Natural killer cell treated with Interleukin-12 subunit alpha and Interleukin-12 subunit beta and Interleukin-15 and Interleukin-18, amount 100 ng/mL, for 72 hours (primary cell): ENCODE results near the gene C21orf58. TPM values are rescaled to one million over a fixed set of nuclear protein-coding genes. Genes with fewer than 3 reads are reported as not detected.

ENCODE experiments used
- ATAC-seq, 2 donors: fragments of 150-1000 bp; cut with Tn5 transposase in 1 of 2; sonication (Bioruptor Pico), chemical (Tn5 transposase) in 1 of 2; 2 replicates each; pipeline ENCODE4 v1.10.0; 2021
- DNase-seq: peaks from one replicate; pipeline ENCODE4 v3.0.0; 2022; ENCODE audit warnings: low spot score
- H3K27ac Mint-ChIP-seq, 2 donors: 1 replicate in 1 of 2; 2 replicates in 1 of 2; pipeline ENCODE4 v1.8.0; 2022; ENCODE audit warnings: mixed read lengths in 2 of 2, mild to moderate bottlenecking in 1 of 2, moderate library complexity in 1 of 2
- H3K27me3 Mint-ChIP-seq, 2 donors: 1 replicate in 1 of 2; 2 replicates in 1 of 2; pipeline ENCODE4 v1.8.0; 2022; ENCODE audit warnings: mixed read lengths in 2 of 2
- H3K36me3 Mint-ChIP-seq: one replicate; pipeline ENCODE4 v1.8.0; 2022; ENCODE audit warnings: mixed read lengths
- H3K4me1 Mint-ChIP-seq, 2 donors: 1 replicate in 1 of 2; 2 replicates in 1 of 2; pipeline ENCODE4 v1.8.0; 2022; ENCODE audit warnings: low read depth in 2 of 2, mixed read lengths in 2 of 2, mild to moderate bottlenecking in 1 of 2
- H3K4me3 Mint-ChIP-seq: one replicate; pipeline ENCODE4 v1.8.0; 2022; ENCODE audit warnings: mixed read lengths
- H3K9me3 Mint-ChIP-seq: 2 replicates; pipeline ENCODE4 v1.8.0; 2022; ENCODE audit warnings: mixed read lengths
- total RNA-seq, 2 donors: library from RNA; stranded (reverse); gene quantifications; one replicate each; pipeline ENCODE4 v1.2.3, GENCODE V29; 2022

C21orf58 gene
- total RNA-seq, 2 donors from 2014 or later: 12.3 to 49.3 TPM

DNA sequence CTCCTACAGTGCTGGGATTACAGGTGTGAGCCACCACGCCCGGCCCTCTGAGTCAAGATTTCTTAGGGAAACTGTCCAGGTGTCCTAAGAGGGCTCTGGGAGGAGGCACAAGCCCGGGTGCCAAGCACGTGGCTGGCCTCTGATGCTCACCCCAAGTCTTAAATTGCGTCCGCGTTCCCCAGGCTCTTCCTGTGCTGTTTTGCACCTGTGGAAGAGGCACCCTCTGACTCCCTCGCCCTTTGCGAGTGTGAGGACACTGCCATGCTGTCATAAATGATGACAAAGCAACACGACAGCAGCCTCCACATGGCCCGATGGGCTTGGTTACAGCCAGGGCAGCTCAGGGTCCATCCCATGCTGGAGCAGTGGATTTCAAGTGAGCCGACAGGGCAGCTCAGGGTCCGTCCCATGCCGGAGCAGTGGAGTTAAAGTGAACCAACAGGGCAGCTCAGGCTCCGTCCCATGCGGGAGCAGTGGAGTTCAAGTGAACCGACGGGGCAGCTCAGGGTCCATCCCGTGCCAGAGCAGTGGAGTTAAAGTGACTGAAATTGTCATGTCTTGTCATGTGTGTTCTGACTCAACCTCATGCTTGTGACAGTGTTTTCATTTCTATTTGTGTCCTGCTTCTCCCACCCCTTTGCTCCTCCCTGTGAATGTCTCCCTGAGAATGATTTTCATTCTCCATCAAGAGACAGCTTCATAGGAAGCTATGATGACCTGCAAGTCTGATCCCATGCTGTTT, 34.2 kb upstream of the C21orf58 start:
- H3K27me3 Mint-ChIP-seq: no peaks in the 10 kb centered on the region
- no peaks in the 10 kb centered on the region for H3K36me3 Mint-ChIP-seq
- ATAC-seq (no peak), DNase-seq (no peak)
- H3K27ac Mint-ChIP-seq: no peak overlapping the region
- H3K4me3 Mint-ChIP-seq: no peak overlapping the region
- H3K9me3 Mint-ChIP-seq: no peaks in the 10 kb centered on the region
- peaks cover 0 to 6% of the 10 kb centered on the region in 2 donors for H3K4me1 Mint-ChIP-seq

DNA sequence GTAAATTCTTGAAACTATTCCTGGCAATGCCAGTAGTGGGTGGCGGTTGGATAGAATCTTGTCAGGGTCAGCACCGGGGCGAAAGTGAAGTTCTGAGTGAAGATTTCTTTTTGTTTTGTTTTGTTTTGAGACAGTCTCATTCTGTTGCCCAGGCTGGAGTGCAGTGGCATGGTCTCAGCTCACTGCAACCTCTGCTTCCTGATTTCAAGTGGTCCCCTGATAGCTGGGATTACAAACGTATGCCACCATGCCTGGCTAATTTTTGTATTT, 33.6 kb upstream of the C21orf58 start:
- H3K9me3 Mint-ChIP-seq: no peaks in the 10 kb centered on the region
- no peaks in the 10 kb centered on the region for H3K27me3 Mint-ChIP-seq
- no peak for DNase-seq
- no peak for ATAC-seq
- no peaks in the 10 kb centered on the region for H3K36me3 Mint-ChIP-seq
- H3K4me1 Mint-ChIP-seq: peaks cover 0 to 6% of the 10 kb centered on the region in 2 donors
- H3K4me3 Mint-ChIP-seq: no peak overlapping the region
- no peak overlapping the region for H3K27ac Mint-ChIP-seq

DNA sequence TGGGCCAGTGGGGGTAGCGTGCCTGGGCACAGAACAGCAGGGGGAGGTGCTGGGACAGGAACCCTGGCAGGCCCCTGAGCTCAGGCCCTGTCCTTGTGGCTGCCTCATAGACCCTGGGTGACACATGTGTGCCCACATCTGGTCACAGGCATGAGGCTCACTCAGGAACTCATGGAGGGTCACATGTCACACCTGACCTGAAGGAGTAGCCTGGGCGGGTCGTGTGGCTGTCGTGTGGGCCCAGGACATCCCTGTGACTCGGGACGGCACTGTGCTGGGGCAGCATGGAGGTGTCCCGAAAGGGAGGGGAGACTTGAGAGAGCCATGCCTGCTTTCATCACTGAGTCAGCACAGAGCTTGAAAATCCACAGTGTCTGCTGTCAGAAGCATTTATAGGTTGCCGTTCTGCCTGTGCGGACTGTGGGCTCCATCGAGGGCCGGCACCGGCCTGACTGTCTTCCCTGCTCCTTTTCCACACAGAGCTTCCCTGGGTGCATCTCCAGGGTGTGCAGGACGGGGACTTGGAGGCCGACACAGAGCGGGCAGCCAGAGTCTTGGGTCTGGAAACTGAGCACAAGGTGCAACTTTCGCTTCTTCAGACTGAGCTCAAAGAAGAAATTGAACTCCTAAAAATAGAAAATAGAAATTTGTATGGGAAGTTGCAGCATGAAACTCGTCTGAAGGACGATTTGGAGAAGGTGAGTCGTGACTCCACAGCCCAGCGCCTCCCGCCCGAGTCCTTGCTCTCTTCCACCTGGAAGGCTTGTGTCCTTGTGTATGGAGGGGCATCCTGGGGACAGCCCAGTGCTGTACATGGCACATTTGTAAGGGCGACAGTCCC, 33.0 kb upstream of the C21orf58 start:
- no peak overlapping the region for H3K4me3 Mint-ChIP-seq
- no peaks in the 10 kb centered on the region for H3K36me3 Mint-ChIP-seq
- H3K27me3 Mint-ChIP-seq: no peaks in the 10 kb centered on the region
- peaks cover 0 to 6% of the 10 kb centered on the region in 2 donors for H3K4me1 Mint-ChIP-seq
- DNase-seq (no peak), ATAC-seq (peak; percentile 3 to 30)
- no peaks in the 10 kb centered on the region for H3K9me3 Mint-ChIP-seq
- H3K27ac Mint-ChIP-seq: no peak overlapping the region

DNA sequence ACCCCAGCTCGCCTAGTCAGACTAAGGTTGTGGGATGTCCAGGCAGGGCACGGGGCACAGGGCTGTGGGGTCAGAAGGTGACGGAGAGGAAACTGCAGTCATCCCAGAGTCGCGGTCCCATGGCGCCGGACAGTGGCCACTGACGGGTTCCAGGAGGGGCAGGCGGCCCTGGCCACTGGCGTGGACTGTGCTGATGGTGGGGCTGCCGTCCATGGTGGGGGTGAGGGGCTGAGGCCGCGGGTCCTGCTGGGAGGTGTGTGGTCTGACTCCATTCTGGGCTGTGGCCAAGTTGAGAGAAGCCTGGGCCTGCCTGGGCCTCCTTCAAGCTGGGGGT, 32.3 kb upstream of the C21orf58 start:
- Mint-ChIP-seq H3K9me3 (no peaks in the 10 kb centered on the region), H3K4me1 (peaks cover 0 to 6% of the 10 kb centered on the region in 2 donors), H3K36me3 (no peaks in the 10 kb centered on the region), H3K27me3 (no peaks in the 10 kb centered on the region), H3K4me3 (no peak overlapping the region), H3K27ac (no peak overlapping the region)
- DNase-seq: no peak
- ATAC-seq: peak in 1 of 2 donors; percentile 7

DNA sequence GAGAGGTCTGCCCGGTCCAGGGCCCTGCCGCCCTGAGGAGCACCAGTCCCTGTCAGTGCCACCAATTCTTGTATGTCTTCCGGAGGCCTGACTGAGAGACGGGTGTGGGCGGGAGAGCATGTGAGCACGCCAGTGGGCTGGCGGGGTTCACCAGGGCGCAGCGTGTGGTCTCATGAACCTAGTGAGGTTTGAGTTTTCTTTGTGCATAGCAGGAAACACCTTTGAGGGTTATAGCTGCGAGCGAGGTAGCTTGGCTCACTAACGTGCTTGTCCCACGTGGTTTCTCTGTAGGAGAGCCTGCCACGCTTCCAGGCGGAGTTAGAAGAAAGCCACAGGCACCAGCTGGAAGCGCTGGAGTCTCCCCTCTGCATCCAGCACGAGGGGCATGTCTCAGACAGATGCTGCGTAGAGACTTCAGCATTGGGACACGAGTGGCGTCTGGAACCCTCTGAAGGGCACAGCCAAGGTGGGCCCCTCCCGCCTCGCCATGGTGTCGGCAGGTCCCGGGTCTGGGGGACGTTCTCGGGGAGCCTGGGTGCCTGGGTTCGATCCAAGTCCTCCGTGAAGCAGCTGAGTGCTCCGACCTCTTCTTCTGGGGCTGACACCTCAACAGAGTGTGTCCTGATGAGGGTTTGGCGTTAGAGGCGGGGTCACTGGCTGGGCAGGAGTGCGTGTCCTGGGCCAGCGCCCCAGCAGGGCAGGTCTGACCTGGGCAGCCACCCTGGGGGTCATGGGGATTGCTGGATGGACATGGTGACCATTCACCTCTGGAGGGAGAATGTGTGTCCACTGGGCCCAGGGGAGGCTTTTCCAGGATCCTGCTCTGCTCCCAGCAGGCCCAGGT, 31.7 kb upstream of the C21orf58 start:
- DNase-seq (no peak), ATAC-seq (no peak)
- H3K9me3 Mint-ChIP-seq: no peaks in the 10 kb centered on the region
- peaks cover 0 to 3% of the 10 kb centered on the region in 2 donors for H3K4me1 Mint-ChIP-seq
- no peaks in the 10 kb centered on the region for H3K27me3 Mint-ChIP-seq
- H3K27ac Mint-ChIP-seq: no peak overlapping the region
- H3K36me3 Mint-ChIP-seq: peaks cover under 1% of the 10 kb centered on the region
- no peak overlapping the region for H3K4me3 Mint-ChIP-seq

DNA sequence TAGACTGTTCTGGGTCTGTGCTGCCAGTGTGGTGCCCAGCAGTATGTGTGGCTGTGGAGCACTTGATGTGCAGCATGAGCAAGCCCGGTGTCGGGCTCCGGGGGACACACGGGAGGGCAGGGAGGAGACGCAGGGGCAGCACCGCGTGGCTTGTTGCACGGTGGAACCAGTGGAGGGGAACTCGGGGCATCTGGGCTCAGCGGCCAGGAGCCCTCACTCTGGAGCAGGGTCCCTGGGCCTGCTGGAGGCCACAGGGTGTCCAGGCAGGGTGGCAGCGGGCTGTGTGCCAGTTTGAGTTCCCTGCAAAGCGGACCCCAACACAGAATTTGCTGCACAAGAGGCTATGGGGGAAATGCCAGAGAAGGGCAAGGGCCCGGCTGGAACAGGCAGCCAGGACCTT, 30.8 kb upstream of the C21orf58 start:
- H3K4me3 Mint-ChIP-seq: no peak overlapping the region
- H3K27me3 Mint-ChIP-seq: no peaks in the 10 kb centered on the region
- no peak overlapping the region for H3K27ac Mint-ChIP-seq

DNA sequence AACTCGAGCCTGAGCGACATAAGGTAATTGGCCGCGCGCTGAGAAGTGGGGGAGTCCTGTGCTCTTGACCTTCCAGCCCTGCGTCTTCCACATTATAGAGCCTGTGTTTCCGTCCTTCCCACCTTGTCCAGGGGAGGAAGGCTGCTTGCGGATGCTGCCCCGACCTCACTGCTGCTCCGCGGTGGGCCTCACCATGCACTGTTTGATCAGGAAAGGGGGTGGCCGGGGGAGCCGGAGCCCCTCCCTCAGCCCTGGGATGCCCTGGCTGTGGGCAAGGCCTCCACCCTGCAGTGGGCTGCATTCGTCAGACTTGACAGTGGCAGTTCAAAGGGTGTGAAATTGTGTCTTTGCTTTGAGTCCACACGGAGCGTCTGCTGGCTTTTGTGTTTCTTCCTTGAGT, 30.4 kb upstream of the C21orf58 start:
- Mint-ChIP-seq H3K36me3 (peaks cover 10% of the 10 kb centered on the region), H3K9me3 (no peaks in the 10 kb centered on the region), H3K27ac (no peak overlapping the region), H3K4me1 (peaks cover 0 to 3% of the 10 kb centered on the region in 2 donors), H3K27me3 (no peaks in the 10 kb centered on the region), H3K4me3 (no peak overlapping the region)
- ATAC-seq (no peak), DNase-seq (no peak)

More for the DNA sequence above, 30.8 kb upstream of the C21orf58 start:
- Mint-ChIP-seq H3K36me3 (peaks cover 7% of the 10 kb centered on the region), H3K4me1 (peaks cover 0 to 3% of the 10 kb centered on the region in 2 donors), H3K9me3 (no peaks in the 10 kb centered on the region)
- no peak for ATAC-seq
- no peak for DNase-seq

DNA sequence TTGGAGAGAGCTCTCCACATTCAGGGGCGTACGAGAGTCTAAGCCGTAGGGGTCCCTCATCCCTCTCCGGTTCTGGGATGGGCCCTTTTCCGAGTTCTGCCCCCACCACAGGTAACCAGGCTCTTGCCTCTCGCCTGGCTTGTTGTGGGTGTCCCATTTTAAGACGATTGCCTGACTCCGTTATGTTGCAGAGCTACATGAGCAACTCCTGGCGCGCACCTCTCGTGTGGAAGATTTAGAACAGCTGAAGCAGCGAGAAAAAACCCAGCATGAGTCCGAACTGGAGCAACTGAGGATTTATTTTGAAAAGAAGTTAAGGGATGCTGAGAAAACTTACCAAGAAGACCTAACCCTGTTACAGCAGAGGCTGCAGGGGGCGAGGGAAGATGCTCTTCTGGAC, 29.2 kb upstream of the C21orf58 start:
- Mint-ChIP-seq H3K9me3 (no peaks in the 10 kb centered on the region), H3K27me3 (no peaks in the 10 kb centered on the region), H3K4me1 (peaks cover 0 to 3% of the 10 kb centered on the region in 2 donors), H3K36me3 (peaks cover 10% of the 10 kb centered on the region), H3K4me3 (no peak overlapping the region), H3K27ac (no peak overlapping the region)
- ATAC-seq: no peak
- no peak for DNase-seq

DNA sequence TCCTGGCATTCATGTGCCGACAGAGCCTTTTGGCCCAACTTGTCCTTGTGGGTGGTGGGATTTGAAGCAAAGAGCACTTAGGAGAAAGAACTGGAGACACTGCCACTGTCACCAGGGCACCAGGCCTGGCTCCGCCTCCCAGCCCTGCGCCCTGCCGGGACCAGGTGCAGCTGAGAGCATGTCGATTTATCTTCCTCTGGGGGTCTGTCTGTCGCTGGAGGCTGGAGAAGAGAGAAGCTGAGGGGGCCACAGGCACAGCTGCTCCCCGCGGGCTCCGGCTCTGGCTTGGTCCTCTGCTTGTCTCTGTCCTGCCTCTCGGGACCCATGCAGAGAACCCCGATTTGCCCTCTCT, 28.5 kb upstream of the C21orf58 start:
- peaks cover 10% of the 10 kb centered on the region for H3K36me3 Mint-ChIP-seq

DNA sequence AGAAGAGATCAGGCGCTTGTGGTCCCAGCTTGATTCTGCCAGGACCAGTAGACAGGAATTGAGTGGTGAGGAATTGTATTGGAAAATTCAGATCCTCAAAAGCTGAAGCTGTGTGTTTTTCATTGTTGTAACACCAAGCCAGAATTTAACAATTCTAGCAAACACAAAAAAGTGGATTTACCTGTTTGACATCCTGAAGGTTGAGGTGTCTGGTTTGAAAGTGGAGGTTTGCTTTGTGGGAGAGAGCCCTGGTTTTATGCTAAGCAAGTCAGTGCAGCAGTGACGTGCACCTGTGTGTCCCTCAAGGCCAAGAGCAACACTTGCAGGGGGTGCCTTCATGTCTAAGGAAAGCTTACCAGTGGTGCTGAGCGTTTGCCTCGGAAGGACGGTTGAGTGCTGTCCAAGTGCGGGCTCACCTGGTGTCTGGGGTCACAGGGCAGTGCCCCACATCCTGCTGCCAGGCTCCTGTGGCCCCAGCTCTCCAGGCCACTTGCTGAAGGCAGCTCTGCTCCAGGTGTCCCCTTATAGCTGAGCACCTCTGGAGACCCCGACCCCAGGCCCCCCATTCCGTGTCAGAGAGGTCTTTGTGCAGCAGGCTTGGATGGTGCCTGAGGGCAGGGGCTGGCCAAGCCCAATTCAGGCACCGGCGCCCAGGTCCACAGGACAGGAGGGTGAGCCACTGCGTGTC, 27.9 kb upstream of the C21orf58 start:
- H3K27ac Mint-ChIP-seq: no peak overlapping the region
- ATAC-seq: peak in 1 of 2 donors; percentile 50
- peaks cover 10% of the 10 kb centered on the region for H3K36me3 Mint-ChIP-seq

More for the DNA sequence above, 28.5 kb upstream of the C21orf58 start:
- peaks cover 0 to 3% of the 10 kb centered on the region in 2 donors for H3K4me1 Mint-ChIP-seq
- DNase-seq (no peak), ATAC-seq (no peak)
- H3K27me3 Mint-ChIP-seq: no peaks in the 10 kb centered on the region
- no peaks in the 10 kb centered on the region for H3K9me3 Mint-ChIP-seq
- H3K4me3 Mint-ChIP-seq: no peak overlapping the region
- H3K27ac Mint-ChIP-seq: no peak overlapping the region

DNA sequence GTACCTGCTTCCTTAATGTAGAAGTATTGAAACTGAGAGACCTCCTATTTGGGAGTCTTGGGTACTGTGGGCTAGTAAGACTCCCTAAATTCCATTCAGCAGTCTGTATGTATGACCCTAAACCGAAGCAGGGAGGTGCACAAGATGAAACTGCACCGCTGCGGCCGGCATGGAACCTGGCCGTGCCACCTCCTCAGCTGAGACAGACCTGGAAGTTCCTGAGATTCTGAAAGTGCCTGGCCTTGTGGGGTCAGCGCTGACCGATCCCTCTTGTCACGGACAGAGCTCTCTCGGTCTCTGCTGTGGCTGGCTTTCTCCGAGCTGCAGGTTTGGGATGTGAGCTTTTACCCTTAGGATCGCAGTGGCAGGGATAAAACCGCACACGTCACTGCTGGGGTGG, 27.3 kb upstream of the C21orf58 start:
- Mint-ChIP-seq H3K36me3 (peaks cover 10% of the 10 kb centered on the region), H3K4me1 (peaks cover 0 to 3% of the 10 kb centered on the region in 2 donors), H3K9me3 (no peaks in the 10 kb centered on the region), H3K4me3 (no peak overlapping the region), H3K27me3 (no peaks in the 10 kb centered on the region), H3K27ac (no peak overlapping the region)
- ATAC-seq: no peak
- DNase-seq: no peak

More for the DNA sequence above, 27.9 kb upstream of the C21orf58 start:
- H3K4me1 Mint-ChIP-seq: peaks cover 0 to 3% of the 10 kb centered on the region in 2 donors
- H3K27me3 Mint-ChIP-seq: no peaks in the 10 kb centered on the region
- H3K4me3 Mint-ChIP-seq: no peak overlapping the region
- no peak for DNase-seq
- no peaks in the 10 kb centered on the region for H3K9me3 Mint-ChIP-seq

DNA sequence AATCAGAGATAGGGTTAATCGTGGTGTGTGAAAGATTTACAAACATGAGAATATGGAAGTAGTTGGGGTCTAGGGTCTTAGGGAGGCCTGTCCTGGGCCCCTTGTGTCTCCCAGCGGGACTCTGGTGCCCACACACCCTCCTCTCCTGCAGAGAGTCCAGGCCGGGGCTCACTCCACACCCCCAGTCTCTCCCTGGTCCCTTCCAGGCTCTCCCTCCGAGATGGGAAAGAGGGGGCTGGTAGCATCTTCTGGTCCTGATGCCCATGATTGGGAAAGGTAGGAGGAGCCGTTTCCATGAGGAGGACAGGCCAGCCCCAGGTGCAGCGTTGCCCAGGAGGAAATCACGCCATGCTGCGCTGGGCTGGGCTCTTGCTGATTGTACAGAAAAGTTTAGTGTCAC, 26.9 kb upstream of the C21orf58 start:
- Mint-ChIP-seq H3K4me1 (peaks cover 0 to 3% of the 10 kb centered on the region in 2 donors), H3K27ac (no peak overlapping the region), H3K27me3 (no peaks in the 10 kb centered on the region), H3K9me3 (no peaks in the 10 kb centered on the region), H3K4me3 (no peak overlapping the region), H3K36me3 (peaks cover 10% of the 10 kb centered on the region)
- DNase-seq (no peak), ATAC-seq (no peak)

DNA sequence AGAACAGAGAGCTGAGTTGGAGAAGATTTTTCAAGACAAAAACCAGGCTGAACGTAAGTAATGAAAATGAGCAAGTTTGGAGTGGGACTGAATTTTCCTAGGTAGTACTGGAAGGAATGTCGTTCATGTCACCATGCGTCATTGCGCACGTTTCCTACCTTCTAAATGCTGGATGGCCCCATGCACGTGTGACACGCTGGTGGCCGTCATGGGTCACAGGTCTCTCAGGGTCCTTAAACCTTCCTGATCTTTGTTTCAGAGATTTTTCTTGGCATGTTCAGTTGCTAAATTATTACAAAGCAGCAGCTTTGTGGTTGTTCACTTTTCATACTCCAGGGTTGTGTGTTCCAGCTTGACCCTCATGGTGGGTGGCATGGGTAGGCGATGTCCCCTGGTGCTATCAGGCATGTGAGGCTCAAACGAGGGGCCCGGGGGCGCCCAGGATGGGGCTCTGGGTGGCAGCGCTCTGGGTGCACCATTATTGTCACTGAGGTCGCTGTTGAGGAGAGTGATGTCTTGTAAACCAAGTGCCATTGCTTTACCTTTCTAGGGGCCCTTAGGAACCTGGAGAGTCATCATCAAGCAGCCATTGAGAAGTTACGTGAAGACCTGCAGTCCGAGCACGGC, 25.6 kb upstream of the C21orf58 start:
- Mint-ChIP-seq H3K27ac (no peak overlapping the region), H3K4me1 (no peaks in the 10 kb centered on the region), H3K4me3 (no peak overlapping the region), H3K9me3 (no peaks in the 10 kb centered on the region), H3K36me3 (peaks cover 10% of the 10 kb centered on the region), H3K27me3 (no peaks in the 10 kb centered on the region)
- DNase-seq (no peak), ATAC-seq (no peak)
